Fibroblast of skin of right quadriceps (primary cell): ENCODE results near the gene STAT5B.
A peak's percentile ranks its signal among the peaks of the same experiment; 100 is the strongest.
"Not testable (repeated sequence)": the region's sequence is repeated elsewhere in the genome, so short reads cannot be mapped to it uniquely, and the experiment has no call there.

Source experiments
- DNase-seq: peaks from one replicate; pipeline ENCODE4 v3.0.0-alpha.2; 2013

Gene STAT5B

GRCh38 chr17:42276359-42276608 lies at the start of gene STAT5B:
TSS of gene STAT5B (minus strand) at chr17:42276391. CDS start at chr17:42232127, 44,264 bp downstream.
- DNase-seq: peak; percentile 67

- peak; percentile 75 for DNase-seq
Measured at GRCh38 chr17:42325026-42325425, 48.8 kb upstream of the STAT5B start.

- no peak for DNase-seq
Measured at GRCh38 chr17:42323268-42323773, 47.1 kb upstream of the STAT5B start.

- peak; percentile 88 for DNase-seq
Measured at GRCh38 chr17:42322382-42323267, 46.4 kb upstream of the STAT5B start.

GRCh38 chr17:42321555-42321954 lies 45.4 kb upstream of the STAT5B start:
- DNase-seq: no peak

GRCh38 chr17:42317967-42318366 lies 41.8 kb upstream of the STAT5B start:
- not testable (repeated sequence) for DNase-seq

GRCh38 chr17:42317266-42317845 lies 41.2 kb upstream of the STAT5B start:
- DNase-seq: no peak

- DNase-seq: no peak
Measured at GRCh38 chr17:42316755-42317154, 40.6 kb upstream of the STAT5B start.

GRCh38 chr17:42315402-42316156 lies 39.4 kb upstream of the STAT5B start:
- no peak for DNase-seq

GRCh38 chr17:42313773-42314566 lies 37.8 kb upstream of the STAT5B start:
- no peak for DNase-seq

GRCh38 chr17:42313389-42313772 lies 37.2 kb upstream of the STAT5B start:
- no peak for DNase-seq

GRCh38 chr17:42312285-42313130 lies 36.3 kb upstream of the STAT5B start:
- DNase-seq: peak; percentile 81

- DNase-seq: no peak
Measured at GRCh38 chr17:42312035-42312284, 35.8 kb upstream of the STAT5B start.

- DNase-seq: peak; percentile 86
Measured at GRCh38 chr17:42311240-42312034, 35.2 kb upstream of the STAT5B start.

GRCh38 chr17:42310787-42311215 lies 34.6 kb upstream of the STAT5B start:
- no peak for DNase-seq

GRCh38 chr17:42309986-42310786 lies 34.0 kb upstream of the STAT5B start:
- DNase-seq: no peak

- no peak for DNase-seq
Measured at GRCh38 chr17:42309142-42309541, 33.0 kb upstream of the STAT5B start.

- DNase-seq: no peak
Measured at GRCh38 chr17:42308446-42308845, 32.3 kb upstream of the STAT5B start.

- DNase-seq: no peak
Measured at GRCh38 chr17:42307362-42307927, 31.3 kb upstream of the STAT5B start.

GRCh38 chr17:42306385-42306667 lies 30.1 kb upstream of the STAT5B start:
- DNase-seq: no peak
